Stimulated activated CD8-positive, alpha-beta memory T cell treated with anti-CD3 and anti-CD28 coated beads, Interleukin-2, amount 100 ng/mL, for 48 hours (primary cell): ENCODE data around the gene ADAMTS6.
"Not testable (repeated sequence)": the region's sequence is repeated elsewhere in the genome, so short reads cannot be mapped to it uniquely, and the experiment has no call there.

Experiments
- DNase-seq, 2 donors: peaks; one replicate each; pipeline ENCODE4 v3.0.0-alpha.2; 2020; ENCODE audit warnings: low read depth in 2 of 2

Gene ADAMTS6

DNA sequence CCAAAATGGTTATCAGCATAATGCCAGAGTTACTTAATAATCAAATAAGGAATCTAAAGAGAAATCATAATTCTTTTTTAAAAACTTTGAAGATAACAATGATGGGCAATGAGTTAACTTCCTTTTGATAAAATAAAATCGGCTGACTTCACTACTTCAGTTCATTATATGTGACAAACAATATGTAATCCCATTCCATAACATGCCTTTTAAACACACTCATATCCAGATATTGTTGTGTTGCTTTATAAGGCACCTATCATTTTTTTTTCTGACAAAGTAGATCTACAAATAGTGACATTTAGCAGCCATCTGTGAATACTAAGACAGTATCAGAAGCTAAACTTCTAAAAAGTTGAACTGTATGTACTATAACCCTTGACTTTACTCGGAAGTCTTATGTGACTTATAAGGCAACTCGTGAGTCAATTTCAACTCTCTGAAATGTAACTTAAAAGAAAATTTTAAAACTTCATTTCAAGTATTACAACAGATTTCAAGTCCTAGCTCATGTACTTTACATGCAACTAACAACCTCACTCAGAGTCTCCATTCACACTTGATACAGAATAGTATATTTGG lies 7.5 kb downstream of the ADAMTS6 start:
- DNase-seq, result no peak

GRCh38 chr5:65468633-65469032 lies 13.1 kb downstream of the ADAMTS6 start:
- DNase-seq, result no peak

GRCh38 chr5:65462139-65462705 lies 19.5 kb downstream of the ADAMTS6 start:
- no peak for DNase-seq

- DNase-seq, result no peak
Observed at GRCh38 chr5:65461490-65461889, 20.2 kb downstream of the ADAMTS6 start.

DNA sequence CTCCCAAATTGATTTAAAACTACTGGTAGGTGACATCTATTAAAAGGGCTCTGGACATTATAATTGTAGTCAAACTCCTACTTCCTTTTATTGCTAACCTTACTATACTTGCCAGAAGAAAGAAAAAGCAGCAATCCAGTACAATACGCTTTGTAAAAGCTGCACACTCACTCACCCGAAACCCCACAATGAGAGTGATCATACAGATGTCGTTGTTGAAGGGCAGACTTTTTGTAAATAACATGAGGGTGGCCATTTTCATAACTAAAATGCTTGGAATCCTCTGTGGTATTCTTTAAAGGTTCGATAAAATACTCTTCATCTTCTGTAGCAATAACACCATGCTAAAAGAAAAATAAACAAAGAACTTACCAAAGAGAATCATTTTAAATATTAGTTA lies 21.7 kb downstream of the ADAMTS6 start:
- DNase-seq, result no peak

DNA sequence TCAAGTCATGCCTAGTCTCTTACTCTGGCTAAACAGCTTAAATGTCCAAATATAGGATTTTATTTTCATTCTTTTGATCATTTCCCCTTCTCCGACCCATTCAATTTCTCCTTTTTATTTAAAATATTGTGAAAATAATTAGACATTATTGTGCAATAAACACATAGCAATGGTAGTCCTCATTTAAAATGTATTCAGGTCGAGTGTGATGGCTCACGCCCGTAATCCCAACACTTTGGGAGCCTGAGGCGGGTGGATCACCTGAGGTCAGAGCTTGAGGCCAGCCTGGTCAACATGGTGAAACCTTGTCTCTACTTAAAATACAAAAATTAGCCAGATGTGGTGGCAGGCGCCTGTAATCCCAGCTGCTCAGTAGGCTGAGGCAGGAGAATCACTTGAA lies 26.7 kb downstream of the ADAMTS6 start:
- no peak for DNase-seq

DNA sequence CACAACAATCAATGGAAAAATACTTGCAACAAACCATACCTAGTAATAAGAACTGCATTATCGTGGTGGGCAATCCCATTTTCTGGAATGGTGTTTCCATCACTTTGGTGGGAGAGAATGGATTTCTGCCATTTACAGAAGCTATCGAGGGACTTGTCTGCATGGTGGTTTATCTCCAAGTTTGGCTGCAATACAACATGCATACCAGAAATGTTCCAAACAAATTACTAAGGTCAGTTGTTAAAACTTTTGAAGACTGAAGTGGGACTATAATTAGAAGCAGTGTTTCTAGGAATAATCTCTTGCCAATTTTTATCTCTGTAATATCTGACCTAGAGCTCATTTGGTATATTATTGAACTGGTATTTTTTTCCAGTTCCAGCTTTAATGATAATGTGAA lies 30.3 kb downstream of the ADAMTS6 start:
- DNase-seq, result no peak

DNA sequence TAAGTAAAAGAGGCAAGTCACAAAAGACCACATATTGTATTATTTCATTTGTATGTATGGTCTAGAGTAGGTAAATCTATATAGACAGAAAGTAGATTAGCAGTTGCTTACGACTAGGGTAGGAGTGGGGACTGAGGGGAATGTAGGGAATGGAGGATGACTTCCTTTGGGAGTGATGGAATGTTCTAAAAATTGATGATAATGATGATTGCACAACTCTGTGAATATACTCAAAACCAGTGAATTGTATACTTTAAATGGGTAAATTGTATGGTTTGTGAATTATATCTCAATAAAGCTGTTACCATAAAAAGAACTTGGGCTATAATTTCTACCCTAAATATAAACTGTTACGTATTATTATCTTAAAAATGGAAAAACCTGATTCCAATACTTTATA lies 35.0 kb downstream of the ADAMTS6 start:
- DNase-seq, result no peak

GRCh38 chr5:65441800-65442199 lies 39.9 kb downstream of the ADAMTS6 start:
- no peak for DNase-seq

- DNase-seq, result no peak
Observed at GRCh38 chr5:65440456-65440855, 41.3 kb downstream of the ADAMTS6 start.

DNA sequence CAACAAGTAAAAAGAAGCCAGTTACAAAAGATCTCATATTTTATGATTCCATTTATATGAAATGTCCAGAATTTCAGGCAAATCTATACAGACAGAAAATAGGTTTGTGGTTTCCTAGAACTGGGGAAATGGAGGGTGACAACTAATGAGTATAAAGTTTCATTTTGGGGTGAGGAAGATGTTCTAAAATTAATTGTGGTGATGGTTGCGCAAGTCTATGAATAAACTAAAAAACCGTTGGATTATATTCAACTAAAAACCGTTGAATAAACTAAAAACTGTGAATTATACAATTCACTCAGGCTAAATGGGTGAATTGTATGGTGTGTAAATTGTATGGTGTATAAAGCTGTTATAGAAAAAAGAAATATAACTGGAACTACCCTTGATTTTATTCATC lies 47.6 kb downstream of the ADAMTS6 start:
- DNase-seq, result no peak

- no peak for DNase-seq
Observed at GRCh38 chr5:65426656-65427055, 55.1 kb downstream of the ADAMTS6 start.

DNA sequence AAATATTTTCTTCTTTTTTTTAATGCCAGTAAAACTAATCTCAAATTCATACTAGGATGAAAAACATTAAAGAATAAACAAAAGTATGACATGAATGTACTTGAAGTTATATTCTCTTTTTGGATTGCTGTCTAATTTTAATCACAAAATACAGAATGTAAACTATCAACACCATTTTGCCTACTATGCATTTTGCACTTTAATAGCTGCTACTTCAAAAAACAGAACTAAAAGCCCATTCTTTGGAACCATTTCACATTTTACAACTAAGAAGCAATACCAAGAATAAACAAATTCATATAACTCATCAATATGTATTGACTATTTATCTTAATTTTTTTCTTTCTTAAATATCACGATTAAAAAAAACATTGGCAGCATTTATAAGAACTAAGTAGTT lies 58.1 kb downstream of the ADAMTS6 start:
- DNase-seq, result no peak

- DNase-seq, result no peak
Observed at GRCh38 chr5:65418661-65419060, 63.1 kb downstream of the ADAMTS6 start.

- no peak for DNase-seq
Observed at GRCh38 chr5:65413822-65414221, 67.9 kb downstream of the ADAMTS6 start.

- no peak for DNase-seq
Observed at GRCh38 chr5:65412842-65413241, 68.9 kb downstream of the ADAMTS6 start.

DNA sequence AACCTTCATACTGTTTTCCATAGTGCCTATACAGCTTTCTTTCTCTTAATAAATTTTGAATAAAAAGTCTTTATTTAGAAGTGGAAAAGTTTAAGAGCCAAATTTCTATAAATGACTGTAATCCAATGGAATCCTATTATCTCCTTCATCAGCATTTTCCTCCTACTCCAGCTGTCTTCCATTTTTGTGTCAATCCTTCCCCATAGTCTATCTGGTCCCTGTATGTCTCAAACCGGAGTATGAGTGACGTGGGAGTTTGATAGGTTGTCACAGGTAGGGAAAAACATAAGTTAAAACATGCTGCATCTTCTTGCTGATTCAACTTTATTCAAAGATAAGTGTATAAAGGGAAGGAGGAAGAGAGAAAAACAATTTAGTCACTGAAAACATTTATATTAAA lies 70.4 kb downstream of the ADAMTS6 start:
- no peak for DNase-seq

GRCh38 chr5:65395526-65396155 lies 86.1 kb downstream of the ADAMTS6 start:
- DNase-seq, result no peak

DNA sequence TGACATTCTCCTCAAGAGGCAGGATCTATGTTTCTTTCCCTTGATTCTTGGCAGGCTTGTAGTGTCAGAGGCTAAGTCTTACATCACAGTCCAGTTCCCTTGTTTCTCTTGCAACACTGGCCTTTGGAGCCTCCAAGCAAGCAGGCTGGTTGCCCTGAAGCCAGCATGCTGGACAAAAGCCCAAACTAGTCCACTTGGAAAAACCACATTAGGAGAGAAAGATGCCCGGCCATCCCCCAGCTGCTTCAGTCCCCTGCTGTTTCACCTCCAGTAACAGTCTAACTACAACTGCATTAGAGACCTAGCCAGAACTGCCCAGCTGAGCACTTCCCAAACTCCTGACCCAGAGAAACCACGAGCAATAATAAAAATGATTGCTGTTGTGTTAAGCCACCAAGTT lies 87.6 kb downstream of the ADAMTS6 start:
- DNase-seq, result no peak

DNA sequence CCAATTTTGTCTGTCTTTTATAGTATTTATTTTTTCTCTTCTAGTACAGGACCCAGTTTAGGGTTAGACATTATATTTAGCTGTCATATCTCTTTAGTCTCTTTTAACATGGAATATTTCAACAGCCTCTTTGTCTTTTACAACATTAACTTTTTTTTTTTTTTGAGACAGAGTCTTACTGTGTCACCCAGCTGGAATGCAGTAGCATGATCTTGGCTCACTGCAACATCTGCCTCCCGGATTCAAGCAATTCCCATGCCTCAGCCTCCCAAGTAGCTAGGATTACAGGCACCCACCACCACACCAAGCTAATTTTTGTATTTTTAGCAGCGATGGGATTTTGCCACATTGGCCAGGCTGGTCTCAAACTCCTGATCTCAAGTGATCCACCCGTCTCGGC lies 90.1 kb downstream of the ADAMTS6 start:
- no peak for DNase-seq

DNA sequence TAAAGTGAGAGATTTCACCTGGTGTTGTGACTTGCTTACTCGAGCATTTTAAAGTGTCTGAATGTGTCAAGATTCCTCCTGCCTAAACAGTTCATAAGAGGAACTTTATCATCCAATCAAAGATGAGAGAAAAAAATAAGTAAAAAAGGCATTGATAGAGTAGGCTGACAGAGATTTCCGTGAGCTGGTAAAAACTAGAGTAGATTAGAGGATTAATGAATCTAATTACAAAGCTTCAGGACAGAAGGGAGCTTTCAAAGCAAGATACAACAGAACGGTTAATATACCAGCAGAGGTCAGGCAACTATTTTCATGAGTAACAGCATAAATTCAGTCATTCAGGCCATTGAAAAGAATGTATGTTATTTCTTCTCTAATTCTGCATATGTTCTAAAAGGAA lies 91.5 kb downstream of the ADAMTS6 start:
- no peak for DNase-seq

- no peak for DNase-seq
Observed at GRCh38 chr5:65383859-65384258, 97.9 kb downstream of the ADAMTS6 start.

GRCh38 chr5:65382582-65382981 lies 99.1 kb downstream of the ADAMTS6 start:
- DNase-seq, result no peak

- not testable (repeated sequence) for DNase-seq
Observed at GRCh38 chr5:65370505-65370904, 111.2 kb downstream of the ADAMTS6 start.
